SK-N-MC (cell line): ENCODE results near the gene NRP1.

Source experiments
- DNase-seq: peaks from one replicate; pipeline ENCODE4 v3.0.0-alpha.2; 2011; ENCODE audit warnings: low read depth, low spot score
- H3K27ac ChIP-seq: fragments of 200-600 bp; sonication (generic); 2 replicates; pipeline ENCODE4 v1.5.1; 2016; ENCODE audit warnings: mixed run types
- H3K36me3 ChIP-seq: fragments of 200-600 bp; sonication (generic); 2 replicates; pipeline ENCODE4 v1.6.1; 2017; ENCODE audit warnings: antibody characterized with exemption, low read length, mixed read lengths; ENCODE audit not compliant: insufficient read depth
- H3K4me3 ChIP-seq: fragments of 200-600 bp; sonication (generic); 2 replicates; pipeline ENCODE4 v1.5.1; 2016
- H3K9ac ChIP-seq: fragments of 200-600 bp; sonication (generic); 2 replicates; pipeline ENCODE4 v1.8.0; 2017; ENCODE audit warnings: mixed run types, mixed read lengths; ENCODE audit not compliant: insufficient read length
- H3K9me3 ChIP-seq: fragments of 200-600 bp; sonication (generic); 2 replicates; pipeline ENCODE4 v1.6.1; 2017; ENCODE audit warnings: low read depth, mild to moderate bottlenecking, antibody characterized with exemption, low read length, moderate library complexity, mixed read lengths
- EZH2 ChIP-seq: fragments of 200-600 bp; sonication (generic); IDR thresholded peaks from one replicate; pipeline ENCODE4 v1.6.1; 2017; ENCODE audit warnings: antibody characterized with exemption
- FOXP2 ChIP-seq: optimal IDR thresholded peaks from 2 replicates; pipeline ENCODE3; 2011; ENCODE audit warnings: mild to moderate bottlenecking, moderate library complexity; ENCODE audit not compliant: insufficient read depth; ENCODE audit errors: extremely low read length, control extremely low read depth
- POLR2AphosphoS5 ChIP-seq: IDR thresholded peaks from 2 replicates; pipeline ENCODE4 v1.6.1; 2012; ENCODE audit warnings: mild to moderate bottlenecking, low read depth, low read length, borderline replicate concordance

NRP1 gene

GRCh38 chr10:33353853-33354252, 19.4 kb upstream of the NRP1 start:
- DNase-seq = no peak
- Histone ChIP-seq H3K27ac (no peak overlapping the region), H3K9ac (no peak overlapping the region), H3K9me3 (no peaks in the 10 kb centered on the region), H3K36me3 (no peaks in the 10 kb centered on the region), H3K4me3 (no peak overlapping the region)
- TF ChIP-seq POLR2AphosphoS5 = no peak
- TF ChIP-seq EZH2 = no peak
- no peak for TF ChIP-seq FOXP2

GRCh38 chr10:33353334-33353733, 18.9 kb upstream of the NRP1 start:
- Histone ChIP-seq H3K9me3 (no peaks in the 10 kb centered on the region), H3K4me3 (no peak overlapping the region), H3K36me3 (no peaks in the 10 kb centered on the region), H3K9ac (no peak overlapping the region), H3K27ac (no peak overlapping the region)
- no peak for DNase-seq
- TF ChIP-seq EZH2 (no peak), POLR2AphosphoS5 (no peak), FOXP2 (no peak)

GRCh38 chr10:33352615-33353014, 18.1 kb upstream of the NRP1 start:
- TF ChIP-seq EZH2 = no peak
- TF ChIP-seq FOXP2 = no peak
- no peak for TF ChIP-seq POLR2AphosphoS5
- Histone ChIP-seq H3K27ac (no peak overlapping the region), H3K9me3 (no peaks in the 10 kb centered on the region), H3K4me3 (no peak overlapping the region), H3K36me3 (no peaks in the 10 kb centered on the region), H3K9ac (no peak overlapping the region)
- no peak for DNase-seq

GRCh38 chr10:33352175-33352574, 17.7 kb upstream of the NRP1 start:
- no peak overlapping the region for H3K4me3 ChIP-seq
- TF ChIP-seq FOXP2 (no peak), EZH2 (no peak)
- H3K36me3 ChIP-seq = no peaks in the 10 kb centered on the region
- H3K9ac ChIP-seq = no peak overlapping the region
- no peaks in the 10 kb centered on the region for H3K9me3 ChIP-seq
- no peak overlapping the region for H3K27ac ChIP-seq
- no peak for DNase-seq

- no peak overlapping the region for H3K4me3 ChIP-seq
- H3K9me3 ChIP-seq = no peaks in the 10 kb centered on the region
- no peak overlapping the region for H3K9ac ChIP-seq
- TF ChIP-seq FOXP2 (no peak), POLR2AphosphoS5 (no peak), EZH2 (no peak)
- H3K27ac ChIP-seq = no peak overlapping the region
- no peaks in the 10 kb centered on the region for H3K36me3 ChIP-seq
- no peak for DNase-seq
Measured at GRCh38 chr10:33350041-33350440, 15.6 kb upstream of the NRP1 start.

GRCh38 chr10:33349268-33349667, 14.8 kb upstream of the NRP1 start:
- no peak overlapping the region for H3K27ac ChIP-seq
- no peak for DNase-seq
- H3K9me3 ChIP-seq = no peaks in the 10 kb centered on the region
- TF ChIP-seq EZH2 (no peak), FOXP2 (no peak), POLR2AphosphoS5 (no peak)
- H3K36me3 ChIP-seq = no peaks in the 10 kb centered on the region
- no peak overlapping the region for H3K9ac ChIP-seq
- H3K4me3 ChIP-seq = no peak overlapping the region

GRCh38 chr10:33347211-33347610, 12.7 kb upstream of the NRP1 start:
- no peak overlapping the region for H3K27ac ChIP-seq
- DNase-seq = no peak
- no peaks in the 10 kb centered on the region for H3K9me3 ChIP-seq
- H3K9ac ChIP-seq = no peak overlapping the region
- no peak for TF ChIP-seq POLR2AphosphoS5
- TF ChIP-seq FOXP2 = no peak
- no peak for TF ChIP-seq EZH2
- H3K36me3 ChIP-seq = no peaks in the 10 kb centered on the region
- H3K4me3 ChIP-seq = no peak overlapping the region

- DNase-seq = no peak
- H3K4me3 ChIP-seq = no peak overlapping the region
- H3K9me3 ChIP-seq = no peaks in the 10 kb centered on the region
- H3K27ac ChIP-seq = no peak overlapping the region
- no peaks in the 10 kb centered on the region for H3K36me3 ChIP-seq
- TF ChIP-seq FOXP2 = no peak
- TF ChIP-seq POLR2AphosphoS5 = no peak
- no peak for TF ChIP-seq EZH2
- no peak overlapping the region for H3K9ac ChIP-seq
Measured at GRCh38 chr10:33345236-33345635, 10.8 kb upstream of the NRP1 start.

GRCh38 chr10:33344676-33345075, 10.2 kb upstream of the NRP1 start:
- Histone ChIP-seq H3K9me3 (no peaks in the 10 kb centered on the region), H3K36me3 (no peaks in the 10 kb centered on the region), H3K4me3 (no peak overlapping the region), H3K27ac (no peak overlapping the region), H3K9ac (no peak overlapping the region)
- no peak for TF ChIP-seq POLR2AphosphoS5
- TF ChIP-seq FOXP2 = no peak
- no peak for TF ChIP-seq EZH2
- no peak for DNase-seq
